Body of pancreas (tissue), 4 donors: ENCODE measurements around the gene C8A. TPM values are rescaled to one million over a fixed set of nuclear protein-coding genes. Genes with fewer than 3 reads are reported as not detected.

Experiments
- ATAC-seq: fragments of 150-250 bp; one replicate; pipeline ENCODE4 v1.9.1; 2016
- DNase-seq, 4 donors: peaks; one replicate each; pipeline ENCODE4 v3.0.0-alpha.2; 2019
- H3K27ac ChIP-seq, 4 donors: fragments of 200-600 bp; sonication (generic); 1 replicate in 3 of 4; 2 replicates in 1 of 4; pipeline versions ENCODE4 v1.5.1 to v1.6.1; 2016 to 2019; ENCODE audit warnings: mild to moderate bottlenecking in 1 of 4, mixed read lengths in 1 of 4, moderate library complexity in 1 of 4
- H3K27me3 ChIP-seq, 2 donors: fragments of 200-600 bp; sonication (generic); one replicate each; pipeline ENCODE4 v1.6.0; 2016; ENCODE audit warnings: mild to moderate bottlenecking in 1 of 2
- H3K36me3 ChIP-seq, 2 donors: fragments of 200-600 bp; sonication (generic); replicated peaks in 1 of 2; 2 replicates each; pipeline ENCODE4 v1.5.1; 2016; ENCODE audit warnings: low read depth in 2 of 2; ENCODE audit not compliant: insufficient read depth in 1 of 2
- H3K4me1 ChIP-seq: fragments of 200-600 bp; sonication (generic); one replicate; pipeline ENCODE4 v1.6.0; 2016
- H3K4me3 ChIP-seq, 2 donors: fragments of 200-600 bp; sonication (generic); 1 replicate in 1 of 2; 2 replicates in 1 of 2; pipeline ENCODE4 v1.5.1; 2016 to 2019
- H3K9me3 ChIP-seq, 3 donors: fragments of 200-600 bp; sonication (generic); 1 replicate in 2 of 3; 2 replicates in 1 of 3; pipeline ENCODE4 v1.5.1; 2016
- CTCF ChIP-seq, 7 experiments: fragments of 450-650 bp in 4 of 7; fragments of 200-600 bp in 3 of 7; sonication (generic) in 3 of 7; IDR thresholded peaks; one replicate each; pipeline ENCODE4 v1.5.1; 2016 to 2019; ENCODE audit warnings: antibody characterized with exemption in 7 of 7
- POLR2A ChIP-seq, 3 donors: fragments of 450-650 bp; IDR thresholded peaks; one replicate each; pipeline ENCODE4 v1.6.1; 2016; ENCODE audit warnings: antibody characterized with exemption in 3 of 3, mild to moderate bottlenecking in 2 of 3
- WGBS, 2 donors: methylation state at CpG; one replicate each; pipeline ENCODE4 v1.1.5; 2017; 5-methylcytosine and 5-hydroxymethylcytosine counted together
- intact Hi-C: fragments of 100-400 bp; cut with DNase I; formaldehyde crosslinking; loops from one replicate; pipeline ENCODE4 v1.15.1; 2023
- total RNA-seq, 2 donors: library from RNA; depleted of rRNA; stranded (reverse); fragments of >200 nt; gene quantifications; one replicate each; pipeline ENCODE4 v1.1.0, GENCODE V29; 2016

The C8A gene
- total RNA-seq, 2 donors from 2014 or later: not detected

GRCh38 chr1:56834137-56834900 is 20.3 kb upstream of the C8A start:
- H3K4me1 ChIP-seq: no peaks in the 10 kb centered on the region
- 89 to 92% methylated on average over 5 of the region's 5 CpGs for WGBS, 2 donors
- intact Hi-C loops: loop anchor here (5.0 kb wide), 2 partner anchors 128 to 143 kb away; no protein-coding TSS in a partner anchor
- no peak overlapping the region for H3K27ac ChIP-seq
- H3K4me3 ChIP-seq: no peak overlapping the region
- ATAC-seq (no peak), DNase-seq (no peak)
- H3K36me3 ChIP-seq: no peaks in the 10 kb centered on the region
- peaks cover 0 to 3% of the 10 kb centered on the region in 2 donors for H3K27me3 ChIP-seq
- TF ChIP-seq POLR2A (IDR thresholded peaks at IDR 0.05) (no peak), CTCF (IDR thresholded peaks at IDR 0.05) (no peak)
- no peaks in the 10 kb centered on the region for H3K9me3 ChIP-seq

- H3K4me3 ChIP-seq: no peak overlapping the region
Observed at GRCh38 chr1:56835657-56836056, 18.9 kb upstream of the C8A start.

GRCh38 chr1:56836359-56836758 is 18.2 kb upstream of the C8A start:
- Histone ChIP-seq H3K36me3 (no peaks in the 10 kb centered on the region), H3K4me1 (no peaks in the 10 kb centered on the region), H3K9me3 (no peaks in the 10 kb centered on the region), H3K27ac (no peak overlapping the region), H3K4me3 (no peak overlapping the region), H3K27me3 (no peaks in the 10 kb centered on the region)
- no peak for DNase-seq
- TF ChIP-seq POLR2A (IDR thresholded peaks at IDR 0.05) (no peak), CTCF (IDR thresholded peaks at IDR 0.05) (no peak)
- intact Hi-C loops: no loop called here
- no peak for ATAC-seq
- WGBS, 2 donors: 84% methylated on average over 4 of the region's 4 CpGs

More at GRCh38 chr1:56835657-56836056, 18.9 kb upstream of the C8A start:
- H3K27me3 ChIP-seq: peaks cover 0 to 3% of the 10 kb centered on the region in 2 donors
- H3K4me1 ChIP-seq: no peaks in the 10 kb centered on the region
- DNase-seq (no peak), ATAC-seq (no peak)
- H3K27ac ChIP-seq: no peak overlapping the region
- H3K36me3 ChIP-seq: no peaks in the 10 kb centered on the region
- TF ChIP-seq POLR2A (IDR thresholded peaks at IDR 0.05) (no peak), CTCF (IDR thresholded peaks at IDR 0.05) (no peak)
- no peaks in the 10 kb centered on the region for H3K9me3 ChIP-seq
- intact Hi-C loops: no loop called here
- WGBS, 2 donors: 27 to 35% methylated on average over 5 of the region's 5 CpGs

GRCh38 chr1:56837244-56837939 is 17.2 kb upstream of the C8A start:
- DNase-seq (no peak), ATAC-seq (no peak)
- no peak for TF ChIP-seq CTCF (IDR thresholded peaks at IDR 0.05)
- TF ChIP-seq POLR2A (IDR thresholded peaks at IDR 0.05): no peak
- Histone ChIP-seq H3K27me3 (no peaks in the 10 kb centered on the region), H3K27ac (no peak overlapping the region), H3K36me3 (no peaks in the 10 kb centered on the region), H3K4me3 (no peak overlapping the region), H3K4me1 (no peaks in the 10 kb centered on the region), H3K9me3 (no peaks in the 10 kb centered on the region)
- intact Hi-C loops: no loop called here
- 72 to 77% methylated on average over 9 of the region's 9 CpGs for WGBS, 2 donors
